LNCAP (cell line): ENCODE results near the gene DYRK3.

ENCODE experiments used
- CTCF ChIP-seq: fragments of 450-650 bp; IDR thresholded peaks from 2 replicates; pipeline ENCODE4 v1.5.1; 2017; ENCODE audit warnings: mild to moderate bottlenecking

The DYRK3 gene

GRCh38 chr1:206684003-206684402, 48.7 kb downstream of the DYRK3 start:
- TF ChIP-seq CTCF: no peak

- TF ChIP-seq CTCF: no peak
Measured at GRCh38 chr1:206684478-206685333, 49.4 kb downstream of the DYRK3 start, which contains the start of gene MAPKAPK2. Gene MAPKAPK2 (plus strand): TSS chr1:206684905. CDS start chr1:206685230, 325 bp downstream.

GRCh38 chr1:206685334-206685768, 50.0 kb downstream of the DYRK3 start:
- TF ChIP-seq CTCF: no peak

GRCh38 chr1:206685769-206686477, 50.6 kb downstream of the DYRK3 start:
- TF ChIP-seq CTCF: no peak

- no peak for TF ChIP-seq CTCF
Measured at GRCh38 chr1:206686478-206687249, 51.3 kb downstream of the DYRK3 start.

- no peak for TF ChIP-seq CTCF
Measured at GRCh38 chr1:206687251-206687914, 52.0 kb downstream of the DYRK3 start.

GRCh38 chr1:206687915-206688442, 52.6 kb downstream of the DYRK3 start:
- no peak for TF ChIP-seq CTCF
